Heart left ventricle (tissue), 16 donors: ENCODE data around the gene THOC6. TPM values are rescaled to one million over a fixed set of nuclear protein-coding genes. Genes with fewer than 3 reads are reported as not detected.

Source experiments
- ATAC-seq, 4 donors: fragments of 200-7000 bp; cut with Tn5 transposase; one replicate each; pipeline ENCODE4 v1.9.1; 2020 to 2022; ENCODE audit warnings: moderate library complexity in 4 of 4, mild to moderate bottlenecking in 3 of 4, moderate number of reproducible peaks in 1 of 4
- DNase-seq, 5 donors: peaks; one replicate each; pipeline ENCODE4 v3.0.0-alpha.2; 2020
- H3K27ac ChIP-seq, 12 donors: fragments of 200-600 bp; sonication (generic) in 4 of 12; one replicate each; pipeline versions ENCODE4 v1.5.0 to v1.8.0; 2016 to 2022; ENCODE audit warnings: mild to moderate bottlenecking in 2 of 12
- H3K27me3 ChIP-seq, 9 donors: fragments of 200-600 bp; sonication (generic) in 2 of 9; one replicate each; pipeline versions ENCODE4 v1.5.1 to v1.8.0; 2016 to 2022; ENCODE audit warnings: mild to moderate bottlenecking in 3 of 9
- H3K36me3 ChIP-seq, 9 donors: fragments of 200-600 bp; sonication (generic) in 2 of 9; one replicate each; pipeline versions ENCODE4 v1.5.0 to v1.8.0; 2018 to 2022; ENCODE audit warnings: mild to moderate bottlenecking in 2 of 9
- H3K4me1 ChIP-seq, 12 donors: fragments of 200-600 bp; sonication (generic) in 4 of 12; one replicate each; pipeline versions ENCODE4 v1.5.0 to v1.8.0; 2016 to 2022; ENCODE audit warnings: mild to moderate bottlenecking in 3 of 12
- H3K4me3 ChIP-seq, 12 donors: fragments of 200-600 bp; sonication (generic) in 4 of 12; one replicate each; pipeline versions ENCODE4 v1.5.0 to v1.8.0; 2017 to 2022; ENCODE audit warnings: mild to moderate bottlenecking in 9 of 12, moderate library complexity in 4 of 12
- H3K9me3 ChIP-seq, 12 donors: fragments of 200-600 bp; sonication (generic) in 4 of 12; one replicate each; pipeline versions ENCODE4 v1.5.0 to v1.8.0; 2016 to 2022; ENCODE audit warnings: mild to moderate bottlenecking in 1 of 12
- CTCF ChIP-seq, 12 donors: fragments of 200-600 bp; sonication (generic) in 4 of 12; IDR thresholded peaks; one replicate each; pipeline versions ENCODE4 v1.5.0 to v1.8.0; 2018 to 2022; ENCODE audit warnings: antibody characterized with exemption in 12 of 12, mild to moderate bottlenecking in 5 of 12
- POLR2A ChIP-seq, 2 donors: fragments of 450-650 bp; IDR thresholded peaks; one replicate each; pipeline ENCODE4 v1.6.1; 2017; ENCODE audit warnings: antibody characterized with exemption in 2 of 2, mild to moderate bottlenecking in 2 of 2, moderate library complexity in 2 of 2
- WGBS, 4 donors: extraction: QIAGEN DNeasy Blood & Tissue Kit in 2 of 4; methylation state at CpG; one replicate each; pipeline versions ENCODE4 v1.1.5 to v1.1.7; 2013 to 2018; 5-methylcytosine and 5-hydroxymethylcytosine counted together
- intact Hi-C, 10 donors: fragments of 100-400 bp; cut with DNase I; formaldehyde crosslinking; loops; one replicate each; pipeline versions ENCODE4 v1.11.1 to v1.14.2; 2022
- polyA plus RNA-seq, 2 donors: library from polyadenylated mRNA; stranded (reverse); fragments of 200-250 nt; gene quantifications; one replicate each; pipeline ENCODE4 v1.2.3, GENCODE V29; 2013
- total RNA-seq, 9 donors: library from RNA; depleted of rRNA in 2 of 9; stranded (reverse); fragments of >200 nt in 2 of 9; fragmentation: NEBNext Ultra II Directional in 3 of 9; extraction: Animal tissue kit (Norgen Biotek cat#: 25700) in 3 of 9; gene quantifications; one replicate each; pipeline versions ENCODE4 v1.1.0 to v1.2.4, GENCODE V29; 2016 to 2023
- donor health status: ischemic (EF 13 %, LVEDD 7.1; RV severe dilation, severe dysfunction).
- donor health status: healthy with polysubstance abuse.
- donor health status: DM: no; HTN: yes; CAD: no.
- donor health status: DM: no; HTN: no; CAD: no.
- donor health status: ischemic (EF 25% LVEDD 6.9; RV normal size, moderate dysfunction).
- donor health status: ischemic (EF 25% LVEDD 5.7; RV mildly dilated, moderate dysfunction).
- donor health status: healthy.
- donor health status: DM: yes; HTN: yes; CAD: no.
- donor health status: ischemic (EF 35%, LVEDD 5.7; RV mildly dilated, moderate dysfunction).
- donor health status: nonischemic (EF 11% LVEDD 7.7; RV severe dilation, severe dysfunction).
- donor health status: DM: yes; HTN: yes; CAD: no.
- donor health status: PGD.
- donor health status: ischemic (EF 29% LVEDD 5.4; RV normal size, mild dysfunction).
- donor health status: nonischemic (EF 23%, LVEDD 6.1; RV moderate dilation, normal function).

The THOC6 gene
- total and polyA plus RNA-seq, 11 donors, result 6.9 to 23.0 (median 10.3) TPM

DNA sequence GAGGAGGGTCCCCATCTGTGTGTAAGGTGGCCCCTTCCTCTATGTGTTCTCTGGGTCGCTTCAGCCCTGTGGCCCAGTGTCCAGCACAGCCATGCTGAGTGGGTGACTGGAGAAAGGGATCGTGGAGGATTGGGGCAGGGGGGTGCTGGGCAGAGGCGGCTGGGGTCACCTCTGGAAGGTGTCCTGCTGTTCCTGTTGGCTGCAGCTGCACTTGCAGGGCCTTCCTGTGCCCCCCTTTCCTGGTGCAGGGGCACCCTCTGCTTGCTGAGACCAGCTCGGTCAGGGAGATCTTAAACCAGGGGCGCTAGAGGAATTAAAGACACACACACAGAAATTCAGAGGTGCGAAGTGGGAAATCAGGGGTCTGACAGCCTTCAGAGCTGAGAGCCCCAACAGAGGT, 52.7 kb downstream of the THOC6 start:
- Histone ChIP-seq H3K27me3 (no peaks in the 10 kb centered on the region), H3K4me1 (peaks cover 0 to 24% (median 0%) of the 10 kb centered on the region in 12 donors), H3K9me3 (no peaks in the 10 kb centered on the region), H3K4me3 (no peak overlapping the region), H3K36me3 (peaks cover 0 to 20% (median 4%) of the 10 kb centered on the region in 9 donors), H3K27ac (peak overlapping the region in 2 of 12 donors; percentile 9 to 83)
- intact Hi-C loops, result no loop called here
- WGBS, 4 donors, result 67 to 91% (median 79%) methylated on average over 5 to 6 of the region's 6 CpGs
- no peak for TF ChIP-seq CTCF (IDR thresholded peaks at IDR 0.05)
- TF ChIP-seq POLR2A (IDR thresholded peaks at IDR 0.05), result no peak
- ATAC-seq, result no peak
- peak in 1 of 5 donors; percentile 10 for DNase-seq

Other genes with a start within 250 kb of the THOC6 start
- 1,000 to 10,000 TPM in 1 of 9 donors, 100 to 1,000 TPM in 8; 213 to 1,067 (median 294) TPM for gene ELOB, start 246.8 kb upstream of the THOC6 start, total RNA-seq
- gene ELOB, start 246.8 kb upstream of the THOC6 start, polyA plus RNA-seq, result 100 to 1,000 TPM; 462 to 926 TPM
- not detected for gene PRSS33, start 236.5 kb upstream of the THOC6 start, total RNA-seq
- not detected for gene PRSS33, start 236.5 kb upstream of the THOC6 start, polyA plus RNA-seq
- not detected for gene PRSS41, start 225.6 kb upstream of the THOC6 start, total RNA-seq
- gene PRSS41, start 225.6 kb upstream of the THOC6 start, polyA plus RNA-seq, result not detected
- gene PRSS21, start 206.8 kb upstream of the THOC6 start, total RNA-seq, result not detected
- not detected for gene PRSS21, start 206.8 kb upstream of the THOC6 start, polyA plus RNA-seq
- gene ZG16B, start 193.7 kb upstream of the THOC6 start, total RNA-seq, result 1 to 10 TPM in 1 of 9 donors, under 1 TPM in 1, not detected in 7; 0.50 to 3.0 TPM
- not detected for gene ZG16B, start 193.7 kb upstream of the THOC6 start, polyA plus RNA-seq
- gene PRSS22, start 165.9 kb upstream of the THOC6 start, total RNA-seq, result not detected
- gene PRSS22, start 165.9 kb upstream of the THOC6 start, polyA plus RNA-seq, result not detected
- 10 to 100 TPM; 20.1 to 64.1 (median 22.6) TPM for gene FLYWCH2, start 140.8 kb upstream of the THOC6 start, total RNA-seq
- 10 to 100 TPM; 35.3 to 53.4 TPM for gene FLYWCH2, start 140.8 kb upstream of the THOC6 start, polyA plus RNA-seq
- 10 to 100 TPM; 26.3 to 48.4 (median 34.2) TPM for gene FLYWCH1, start 112.1 kb upstream of the THOC6 start, total RNA-seq
- 10 to 100 TPM; 28.3 to 29.1 TPM for gene FLYWCH1, start 112.1 kb upstream of the THOC6 start, polyA plus RNA-seq
- gene KREMEN2, start 59.8 kb upstream of the THOC6 start, total RNA-seq, result under 1 TPM in 1 of 9 donors, not detected in 8; 0.27 TPM
- not detected for gene KREMEN2, start 59.8 kb upstream of the THOC6 start, polyA plus RNA-seq
- 10 to 100 TPM in 1 of 9 donors, 1 to 10 TPM in 8; 6.9 to 16.3 (median 9.0) TPM for gene PAQR4, start 54.7 kb upstream of the THOC6 start, total RNA-seq
- 10 to 100 TPM in 1 of 2 donors, 1 to 10 TPM in 1; 8.1 to 15.2 TPM for gene PAQR4, start 54.7 kb upstream of the THOC6 start, polyA plus RNA-seq
- 10 to 100 TPM in 1 of 9 donors, 1 to 10 TPM in 4, under 1 TPM in 4; 0.72 to 11.9 (median 1.2) TPM for gene PKMYT1, start 43.6 kb upstream of the THOC6 start, total RNA-seq
- 1 to 10 TPM; 1.3 to 2.5 TPM for gene PKMYT1, start 43.6 kb upstream of the THOC6 start, polyA plus RNA-seq
- gene CLDN9, start 11.1 kb upstream of the THOC6 start, total RNA-seq, result 1 to 10 TPM in 2 of 9 donors, under 1 TPM in 7; 0.13 to 2.0 (median 0.75) TPM
- 1 to 10 TPM in 1 of 2 donors, under 1 TPM in 1; 0.62 to 1.7 TPM for gene CLDN9, start 11.1 kb upstream of the THOC6 start, polyA plus RNA-seq
- gene CLDN6, start 5.9 kb upstream of the THOC6 start, total RNA-seq, result not detected
- under 1 TPM in 1 of 2 donors, not detected in 1; 0.04 TPM for gene CLDN6, start 5.9 kb upstream of the THOC6 start, polyA plus RNA-seq
- 100 to 1,000 TPM in 3 of 9 donors, 10 to 100 TPM in 6; 27.8 to 289 (median 92.4) TPM for gene TNFRSF12A, start 3.7 kb upstream of the THOC6 start, total RNA-seq
- gene TNFRSF12A, start 3.7 kb upstream of the THOC6 start, polyA plus RNA-seq, result 100 to 1,000 TPM; 260 to 824 TPM
- 10 to 100 TPM; 32.8 to 66.7 (median 50.5) TPM for gene HCFC1R1, start 93 bp upstream of the THOC6 start, total RNA-seq
- 100 to 1,000 TPM in 1 of 2 donors, 10 to 100 TPM in 1; 54.6 to 189 TPM for gene HCFC1R1, start 93 bp upstream of the THOC6 start, polyA plus RNA-seq
- not detected for gene BICDL2, start 12.9 kb downstream of the THOC6 start, total RNA-seq
- gene BICDL2, start 12.9 kb downstream of the THOC6 start, polyA plus RNA-seq, result under 1 TPM in 1 of 2 donors, not detected in 1; 0.07 TPM
- 1 to 10 TPM in 3 of 9 donors, under 1 TPM in 6; 0.32 to 3.0 (median 0.90) TPM for gene MMP25, start 22.5 kb downstream of the THOC6 start, total RNA-seq
- 1 to 10 TPM in 1 of 2 donors, under 1 TPM in 1; 0.97 to 1.3 TPM for gene MMP25, start 22.5 kb downstream of the THOC6 start, polyA plus RNA-seq
- 100 to 1,000 TPM in 1 of 9 donors, 10 to 100 TPM in 8; 20.6 to 241 (median 48.9) TPM for gene IL32, start 41.6 kb downstream of the THOC6 start, total RNA-seq
- 10 to 100 TPM; 60.2 to 63.4 TPM for gene IL32, start 41.6 kb downstream of the THOC6 start, polyA plus RNA-seq
- gene ZSCAN10, start 75.3 kb downstream of the THOC6 start, total RNA-seq, result not detected
- not detected for gene ZSCAN10, start 75.3 kb downstream of the THOC6 start, polyA plus RNA-seq
- 10 to 100 TPM in 2 of 9 donors, 1 to 10 TPM in 7; 7.4 to 19.8 (median 8.1) TPM for gene ZNF205, start 88.6 kb downstream of the THOC6 start, total RNA-seq
- gene ZNF205, start 88.6 kb downstream of the THOC6 start, polyA plus RNA-seq, result 10 to 100 TPM; 13.9 to 17.0 TPM
- 10 to 100 TPM in 2 of 9 donors, 1 to 10 TPM in 7; 6.7 to 14.3 (median 8.2) TPM for gene ZNF213, start 111.0 kb downstream of the THOC6 start, total RNA-seq
- 10 to 100 TPM in 1 of 2 donors, 1 to 10 TPM in 1; 8.7 to 14.2 TPM for gene ZNF213, start 111.0 kb downstream of the THOC6 start, polyA plus RNA-seq
- gene OR1F1, start 164.2 kb downstream of the THOC6 start, total RNA-seq, result not detected
- not detected for gene OR1F1, start 164.2 kb downstream of the THOC6 start, polyA plus RNA-seq
- gene ZNF200, start 211.1 kb downstream of the THOC6 start, total RNA-seq, result 1 to 10 TPM; 4.8 to 8.7 (median 6.5) TPM
- gene ZNF200, start 211.1 kb downstream of the THOC6 start, polyA plus RNA-seq, result 1 to 10 TPM; 2.7 to 4.7 TPM
- 1 to 10 TPM in 4 of 9 donors, under 1 TPM in 5; 0.39 to 4.3 (median 0.91) TPM for gene MEFV, start 232.6 kb downstream of the THOC6 start, total RNA-seq
- gene MEFV, start 232.6 kb downstream of the THOC6 start, polyA plus RNA-seq, result under 1 TPM; 0.23 to 0.33 TPM